GM23338 (cell line): Measurements from ENCODE around the gene NOX5.

Experiments used
- CREB1 ChIP-seq: fragments of 250-450 bp; sonication (Bioruptor Pico); IDR thresholded peaks from 2 replicates; pipeline ENCODE4 v1.5.0; 2020; ENCODE audit warnings: low read depth, mild to moderate bottlenecking, moderate library complexity
- CTCF ChIP-seq, 2 experiments: fragments of 200-600 bp in 1 of 2; sonication (generic) in 1 of 2; conservative IDR thresholded peaks; 2 replicates each; pipeline versions ENCODE4 v1.5.1 to v1.6.1; 2016 to 2017; ENCODE audit warnings: antibody characterized with exemption in 2 of 2, low read depth in 2 of 2, mild to moderate bottlenecking in 2 of 2, moderate library complexity in 1 of 2
- ETS1 ChIP-seq: IDR thresholded peaks from 2 replicates; pipeline ENCODE4 v1.6.1; 2016; ENCODE audit warnings: antibody characterized with exemption
- EZH2 ChIP-seq: fragments of 200-600 bp; sonication (generic); IDR thresholded peaks from one replicate; pipeline ENCODE4 v1.8.0; 2017; ENCODE audit warnings: antibody characterized with exemption, mild to moderate bottlenecking, low read depth; ENCODE audit not compliant: unreplicated experiment
- EZH2phosphoT487 ChIP-seq: fragments of 200-600 bp; sonication (generic); IDR thresholded peaks from one replicate; pipeline ENCODE4 v1.8.1; 2018; ENCODE audit warnings: antibody characterized with exemption; ENCODE audit not compliant: unreplicated experiment
- POLR2AphosphoS5 ChIP-seq: IDR thresholded peaks from 2 replicates; pipeline ENCODE4 v1.6.1; 2016; ENCODE audit warnings: antibody characterized with exemption, low read depth
- REST ChIP-seq: IDR thresholded peaks from one replicate; pipeline ENCODE4 v1.6.1; 2018; ENCODE audit warnings: antibody characterized with exemption; ENCODE audit not compliant: unreplicated experiment
- STAT1 ChIP-seq: IDR thresholded peaks from one replicate; pipeline ENCODE4 v1.6.1; 2016; ENCODE audit warnings: antibody characterized with exemption; ENCODE audit not compliant: unreplicated experiment
- ZNF114 ChIP-seq: fragments of 250-450 bp; sonication (Bioruptor Pico); IDR thresholded peaks from 2 replicates; pipeline ENCODE4 v1.5.0; 2020; ENCODE audit warnings: mild to moderate bottlenecking, moderate library complexity

- no peak for TF ChIP-seq REST
- no peak for TF ChIP-seq ETS1
- TF ChIP-seq CTCF (conservative IDR thresholded peaks at IDR 0.05; ENCODE audit: low read depth in 2 of 2): no peak
- no peak for TF ChIP-seq EZH2
- no peak for TF ChIP-seq POLR2AphosphoS5
- TF ChIP-seq STAT1: no peak
- no peak for TF ChIP-seq CREB1 (CRISPR knock-in tag)
- TF ChIP-seq EZH2phosphoT487: no peak
- TF ChIP-seq ZNF114 (CRISPR knock-in tag): no peak
Observed at GRCh38 chr15:68982976-68983563, 31.4 kb upstream of the NOX5 start.
